CMK (cell line): ENCODE data around the gene ZBTB45.
A peak's percentile ranks its signal among the peaks of the same experiment; 100 is the strongest.

Source experiments
- DNase-seq: peaks from one replicate; pipeline ENCODE4 v3.0.0-alpha.2; 2010; ENCODE audit warnings: low read depth

ZBTB45 gene

DNA sequence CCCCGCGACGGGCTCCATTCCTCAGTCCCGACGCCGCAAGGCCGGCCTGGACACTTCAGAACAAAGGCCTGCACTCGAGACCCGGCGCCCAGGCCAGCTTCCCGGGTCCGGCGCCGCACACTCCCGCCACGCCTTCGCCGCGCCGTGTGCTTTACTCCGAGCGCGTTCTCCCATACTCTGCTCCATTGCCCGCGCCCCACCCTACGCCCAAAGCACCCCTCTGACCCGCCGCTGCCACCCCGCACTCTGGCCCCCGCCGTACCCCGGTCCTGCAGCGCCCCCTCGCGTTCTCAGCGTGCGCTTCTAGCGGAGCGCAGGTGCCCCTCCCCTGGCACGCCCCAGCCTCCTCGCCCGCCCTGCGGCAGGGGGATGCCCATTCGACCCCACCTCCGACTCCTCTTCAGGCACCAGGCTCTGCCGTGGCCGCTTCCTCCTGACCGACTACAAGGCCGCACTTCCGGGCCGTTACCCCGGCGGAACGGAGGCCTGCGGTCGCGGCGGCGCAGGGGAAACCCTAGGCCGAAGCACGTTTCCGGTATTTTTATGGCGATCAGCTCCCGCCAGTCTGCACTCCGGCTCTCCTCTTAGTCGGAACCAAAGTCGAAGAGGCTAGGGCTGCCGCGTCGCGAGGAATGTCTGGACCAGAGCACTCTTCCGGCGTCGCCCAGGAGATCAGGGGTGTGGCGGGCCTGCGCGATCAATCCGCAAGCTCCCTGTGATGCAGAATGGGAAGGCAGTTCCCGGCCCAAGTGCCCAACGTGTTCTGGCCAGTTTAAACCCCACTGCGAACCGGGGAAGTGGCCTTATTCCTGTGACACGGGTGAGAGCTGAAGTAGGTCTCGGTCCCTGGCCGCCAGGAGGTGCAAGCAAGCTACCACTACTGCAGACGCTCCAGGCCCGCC is at the start of gene ZBTB45:
TSS of gene ZBTB45 (minus strand) at position 456 of the 902 bp plus-strand sequence. CDS start 2,137 bp downstream, outside the sequence.
- peak; percentile 98 for DNase-seq

DNA sequence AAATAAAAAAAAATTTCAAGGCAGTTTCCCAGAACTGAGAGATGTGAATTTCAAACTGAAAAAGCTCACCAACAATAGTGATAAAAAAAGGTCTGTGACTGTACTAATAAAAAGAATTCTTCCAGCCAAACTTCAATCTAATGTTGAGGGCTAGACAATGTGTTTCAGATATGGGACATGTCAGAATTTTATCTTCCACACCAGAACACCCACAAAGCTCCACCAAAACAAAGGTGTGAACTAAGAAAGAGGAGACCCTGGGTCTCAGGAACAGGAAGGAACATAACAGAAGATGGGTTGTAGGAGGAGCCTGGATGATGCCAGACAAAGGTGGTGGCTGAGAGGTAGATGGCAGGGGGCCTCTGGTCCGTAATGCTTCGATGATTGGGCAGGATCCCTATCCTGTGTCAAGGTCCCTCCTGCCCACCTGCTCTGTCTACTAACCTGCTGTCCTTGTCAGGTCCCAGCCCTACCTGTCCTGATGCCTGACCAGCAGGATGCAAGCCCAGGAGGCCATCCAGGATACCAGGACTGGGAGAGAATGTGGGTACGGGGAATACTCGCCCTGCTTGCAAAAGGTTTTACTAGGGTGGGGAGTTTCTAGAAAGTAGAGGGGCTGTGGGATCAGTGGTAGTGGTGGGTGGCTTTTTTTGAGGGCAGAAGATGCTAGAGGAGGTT is 49.0 kb upstream of the ZBTB45 start:
- no peak for DNase-seq

DNA sequence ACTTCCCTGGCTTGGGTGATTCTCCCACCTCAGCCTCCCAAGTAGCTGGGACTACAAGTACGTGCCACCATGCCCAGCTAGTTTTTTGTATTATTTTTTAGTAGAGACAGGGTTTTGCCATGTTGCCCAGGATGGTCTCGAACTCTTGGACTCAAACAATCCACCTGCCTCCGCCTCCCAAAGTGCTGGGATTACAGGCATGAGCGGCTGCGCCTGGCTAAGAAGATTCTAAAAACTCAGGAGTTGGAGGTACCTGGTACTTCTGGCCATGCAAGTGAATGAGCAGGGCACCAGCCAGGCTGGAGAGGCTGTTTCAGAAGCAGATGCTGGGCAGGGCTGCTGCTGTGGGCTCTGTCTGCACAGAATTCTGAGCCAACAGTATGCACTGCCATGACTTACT is 47.4 kb upstream of the ZBTB45 start:
- no peak for DNase-seq

DNA sequence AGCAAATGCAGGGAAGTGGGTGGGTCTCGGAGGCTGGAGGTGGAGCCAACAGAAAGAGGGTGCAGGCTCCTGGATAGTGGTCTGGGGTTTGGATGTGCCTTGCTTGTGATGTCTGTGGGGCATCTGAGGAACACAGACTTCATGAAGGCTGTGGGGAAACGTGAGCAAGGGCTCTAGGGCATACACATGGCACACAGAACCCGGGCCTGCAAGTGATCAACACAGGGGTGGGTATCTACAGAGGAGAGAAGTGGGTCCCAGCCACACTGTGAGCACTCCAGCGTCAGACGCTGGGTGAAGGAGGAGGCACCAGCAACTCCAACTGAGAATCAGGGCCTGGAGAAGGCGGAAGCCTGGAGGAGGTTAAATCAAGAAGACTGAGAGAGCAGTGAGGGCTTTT is 44.2 kb upstream of the ZBTB45 start:
- no peak for DNase-seq

DNA sequence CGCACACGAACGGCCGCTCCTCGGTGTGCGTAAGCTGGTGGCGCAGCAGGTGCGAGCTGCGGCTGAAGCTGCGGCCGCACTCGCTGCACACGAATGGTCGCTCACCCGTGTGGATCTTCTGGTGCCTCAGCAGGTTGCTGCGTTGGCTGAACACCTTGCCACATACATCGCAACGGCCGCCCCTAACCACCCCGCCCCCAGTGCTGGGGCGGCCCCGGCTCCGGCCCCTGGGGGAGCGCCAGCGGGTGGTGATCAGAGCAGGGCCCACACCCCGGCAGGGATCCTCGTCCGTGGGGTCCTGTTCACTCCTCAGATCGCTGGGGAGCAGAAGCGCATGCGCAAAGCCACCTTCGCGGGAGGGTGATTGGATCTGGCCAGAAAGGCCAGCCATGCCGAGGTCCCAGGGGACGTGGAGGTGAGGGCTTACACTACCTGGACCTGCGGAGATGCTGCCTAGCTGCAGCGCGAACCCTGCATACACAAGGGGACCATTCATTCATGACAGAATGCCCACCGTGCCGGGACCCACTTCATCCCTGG is 43.5 kb upstream of the ZBTB45 start:
- DNase-seq, result no peak

DNA sequence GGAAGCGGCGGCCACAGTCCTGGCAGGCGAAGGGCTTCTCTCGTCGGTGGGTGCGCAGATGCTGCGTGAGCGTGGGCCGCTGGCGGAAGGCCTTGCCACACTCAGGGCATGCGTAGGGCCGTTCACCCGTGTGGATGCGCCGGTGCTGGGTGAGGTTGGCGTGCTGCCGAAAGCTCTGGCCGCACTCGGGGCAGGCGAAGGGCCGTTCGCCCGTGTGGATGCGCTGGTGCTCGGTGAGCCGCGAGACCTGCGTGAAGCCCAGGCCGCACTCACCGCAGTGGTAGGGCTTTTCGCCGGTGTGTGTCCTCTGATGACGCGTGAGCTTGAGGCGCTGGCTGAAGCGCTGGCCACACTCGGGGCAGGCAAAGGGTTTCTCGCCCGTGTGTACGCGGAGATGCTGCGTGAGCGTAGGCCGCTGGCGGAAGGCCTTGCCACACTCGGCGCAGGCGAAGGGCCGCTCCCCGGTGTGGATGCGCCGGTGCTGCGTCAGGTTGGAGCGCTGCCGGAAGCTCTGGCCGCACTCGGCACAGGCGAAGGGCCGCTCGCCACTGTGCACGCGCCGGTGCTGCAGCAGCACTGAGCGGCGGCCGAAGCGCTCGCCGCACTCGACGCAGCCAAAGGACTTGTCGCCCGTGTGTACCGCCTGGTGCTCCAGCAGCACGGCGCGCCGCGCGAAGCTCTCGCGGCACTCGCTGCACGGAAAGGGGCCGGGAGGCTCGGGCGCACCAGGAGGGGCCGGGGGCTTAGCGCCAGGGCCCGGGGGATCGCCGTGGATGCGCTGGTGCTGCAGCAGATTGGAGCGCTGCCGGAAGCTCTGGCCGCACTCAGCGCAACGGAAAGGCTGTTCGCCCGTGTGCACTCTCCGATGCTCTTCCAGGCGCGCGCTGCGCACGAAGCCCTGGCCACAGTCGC is 42.8 kb upstream of the ZBTB45 start:
- no peak for DNase-seq

DNA sequence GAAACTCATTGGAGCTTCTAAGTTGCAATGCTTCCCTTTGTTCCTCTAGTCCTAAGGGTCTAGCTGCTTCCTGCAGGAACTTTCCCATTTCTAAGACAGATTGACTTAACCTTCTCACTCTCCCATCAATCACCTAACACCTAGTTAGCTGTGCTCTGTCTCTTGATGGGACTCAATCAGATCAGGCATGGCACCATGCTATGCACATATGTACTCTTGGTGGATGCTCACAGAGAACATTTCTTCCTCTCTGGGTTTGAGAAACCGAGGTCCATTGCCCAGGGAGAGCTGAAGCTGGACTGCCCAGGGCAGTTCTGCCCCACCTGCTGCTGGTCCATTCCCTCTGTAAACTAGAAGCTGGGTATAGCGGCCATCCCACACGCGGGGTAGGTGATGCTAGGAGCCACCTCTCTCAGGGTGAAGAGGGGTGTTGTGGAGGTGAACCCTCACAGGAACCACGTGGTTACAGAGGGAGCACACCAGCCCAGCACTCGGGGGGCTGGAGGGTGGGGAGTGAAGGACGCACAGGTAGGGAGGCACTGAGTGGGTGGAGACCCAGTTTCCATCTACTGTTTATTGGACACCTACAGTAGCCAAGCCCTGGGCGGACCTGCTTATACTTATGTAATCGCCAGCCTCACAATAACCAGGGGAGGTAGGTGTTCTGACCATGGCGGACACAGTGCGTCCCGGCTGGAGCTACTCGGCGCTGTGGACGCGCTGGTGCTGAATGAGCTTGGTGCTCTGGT is 41.9 kb upstream of the ZBTB45 start:
- no peak for DNase-seq

DNA sequence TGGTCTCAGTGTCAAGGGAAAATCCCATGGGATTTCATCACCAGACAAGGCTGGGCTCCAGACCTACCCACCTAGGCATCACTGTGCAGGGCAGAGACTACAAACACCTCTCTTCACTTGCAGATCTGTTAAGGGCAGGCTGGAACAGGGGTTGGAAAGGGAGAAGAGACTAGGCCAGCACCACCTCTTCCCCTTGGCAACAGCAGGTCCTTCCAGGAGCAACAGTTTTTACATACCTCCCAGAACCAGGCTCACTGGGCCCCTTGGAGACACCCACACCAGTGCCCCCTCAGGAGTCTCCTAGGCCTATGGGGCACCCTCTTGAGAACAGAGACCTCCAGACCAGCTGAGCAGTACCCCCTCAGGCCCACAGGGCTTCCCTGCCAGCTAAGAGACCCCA is 41.3 kb upstream of the ZBTB45 start:
- no peak for DNase-seq

DNA sequence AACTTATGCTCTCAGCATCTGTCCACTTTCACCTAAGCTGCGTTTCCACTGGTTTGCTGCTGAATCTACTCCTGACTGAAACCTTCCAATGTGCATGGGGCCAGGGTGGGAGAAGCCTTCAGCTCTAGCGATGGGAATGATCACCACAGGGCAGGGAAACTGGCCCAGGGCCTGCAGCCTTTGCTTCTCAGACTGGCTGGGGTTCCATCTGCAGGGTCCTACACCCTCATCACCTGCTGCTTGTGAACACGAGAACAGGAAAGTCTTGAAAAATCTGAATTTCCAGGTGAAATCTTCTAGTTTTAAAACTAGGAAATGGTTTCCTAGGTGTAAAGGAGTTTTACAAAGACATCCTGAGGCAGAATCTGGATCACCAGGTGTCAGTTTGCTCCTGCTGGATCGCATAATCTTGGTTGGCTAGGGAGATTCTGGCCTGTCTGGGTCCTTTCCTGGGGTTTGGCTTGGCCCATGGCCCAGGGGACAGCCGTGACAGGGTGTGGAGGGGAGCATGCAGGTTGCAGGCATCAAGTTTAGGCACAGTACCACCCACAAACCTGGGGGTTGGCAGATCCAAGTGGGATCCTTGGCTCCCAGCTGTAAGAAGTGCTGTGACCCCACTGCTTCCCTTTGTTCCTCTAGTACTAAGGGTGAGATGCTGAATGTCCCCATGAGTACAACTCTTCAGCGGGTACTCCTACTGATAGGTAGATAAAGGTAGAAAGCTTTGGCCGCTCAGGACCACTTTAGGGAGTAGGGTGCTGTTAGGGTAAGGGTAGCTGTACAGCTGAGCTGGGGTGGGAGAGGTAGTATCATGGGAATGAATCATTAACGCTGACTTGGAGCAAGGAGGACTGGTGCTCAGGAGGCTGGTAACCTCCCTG is 40.6 kb upstream of the ZBTB45 start:
- no peak for DNase-seq

DNA sequence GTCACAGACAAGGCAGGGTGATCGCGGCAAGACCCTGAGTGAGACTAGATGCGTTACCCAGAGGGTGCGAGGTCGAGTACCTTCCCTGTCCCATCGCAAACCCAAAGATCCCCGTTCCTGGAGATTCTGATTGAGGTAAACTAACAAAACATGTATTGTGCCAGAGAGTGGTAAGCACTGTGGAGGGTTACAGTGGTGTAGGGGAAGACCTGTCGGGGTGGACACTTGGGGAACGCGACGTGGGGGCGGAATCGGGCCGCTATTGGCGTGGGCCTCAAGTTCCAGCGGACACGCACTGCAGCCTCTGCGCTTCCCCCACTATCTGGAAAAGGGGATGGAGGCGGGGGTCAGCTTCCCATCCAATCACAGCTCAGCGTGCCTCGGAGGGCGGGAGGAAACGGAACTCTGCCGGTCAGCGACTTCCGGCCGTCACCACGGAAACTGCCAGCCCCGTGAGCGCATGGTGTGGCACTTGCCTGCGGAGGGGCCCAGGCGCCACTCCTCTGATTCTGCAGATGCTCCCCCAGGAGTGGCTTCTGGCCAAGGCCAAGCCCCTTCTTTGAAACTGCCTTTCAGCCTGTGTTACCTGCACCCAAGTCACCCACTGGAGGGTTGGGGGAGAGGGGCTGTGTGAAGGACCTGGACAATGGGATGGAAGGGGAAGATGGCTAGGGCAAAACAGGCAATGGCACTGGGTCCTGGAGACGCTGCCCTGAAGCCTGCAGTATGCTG is 39.8 kb upstream of the ZBTB45 start:
- peak; percentile 98 for DNase-seq

DNA sequence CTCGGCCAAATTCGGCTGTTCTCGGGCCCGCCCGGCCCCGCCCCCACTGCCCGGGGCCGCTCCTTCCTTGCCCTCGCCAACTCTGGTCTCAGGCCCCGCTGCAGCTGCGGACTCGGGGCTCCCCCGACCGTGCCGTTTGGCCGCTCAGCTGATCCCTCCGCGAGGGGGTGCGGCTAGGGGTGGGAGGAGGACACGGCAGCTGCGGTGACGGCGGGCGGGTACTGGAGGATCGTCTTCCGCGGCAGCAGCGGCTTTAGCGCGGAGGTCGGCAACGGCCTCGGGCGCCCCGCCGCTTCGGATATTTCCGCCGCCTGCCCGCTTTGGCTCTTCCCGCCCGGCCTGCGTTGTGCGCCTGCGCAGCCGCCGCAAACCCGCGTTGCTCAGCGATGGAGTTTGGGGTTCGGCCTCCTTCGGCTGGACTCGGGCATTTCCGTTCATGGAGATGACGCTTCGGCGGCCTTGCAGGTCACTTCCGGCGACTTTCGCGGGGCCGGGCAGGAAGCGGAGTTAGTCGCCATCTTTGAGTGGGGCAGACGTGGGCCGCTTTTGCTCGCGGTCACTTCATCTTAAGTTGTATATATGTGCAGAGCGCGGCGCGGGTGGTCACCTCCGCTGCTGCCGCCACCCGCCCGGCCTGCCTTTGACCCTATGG is 39.1 kb upstream of the ZBTB45 start:
- DNase-seq, result peak; percentile 98

DNA sequence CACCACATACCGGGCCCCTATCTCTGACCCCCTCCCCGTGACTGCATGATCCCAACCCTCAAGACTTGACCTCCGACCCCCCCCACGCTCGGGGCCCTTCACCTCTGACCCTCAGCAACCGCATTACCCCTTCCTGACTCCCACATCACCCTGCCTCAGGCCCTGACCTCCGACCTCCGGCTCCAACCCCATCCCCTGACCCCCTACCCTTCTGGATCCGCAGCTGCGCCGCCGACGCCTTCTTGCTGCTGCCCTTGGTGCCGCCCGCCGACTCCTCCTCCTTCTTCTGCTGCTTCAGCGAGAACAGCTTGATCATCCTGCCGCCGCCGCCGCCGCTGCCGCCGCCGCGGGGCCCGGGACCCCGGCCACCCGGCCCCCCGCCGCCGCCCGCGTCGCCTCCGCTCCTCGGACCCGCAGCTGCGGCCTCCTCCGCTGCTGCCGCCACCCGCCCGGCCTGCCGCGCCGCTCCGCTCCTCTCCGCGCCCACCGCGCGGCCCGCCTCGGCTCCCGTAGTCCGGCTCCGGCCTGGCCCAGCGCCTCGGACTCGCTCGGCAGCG is 38.5 kb upstream of the ZBTB45 start, which contains the start of gene UBE2M:
TSS of gene UBE2M (minus strand) at position 546 of the 557 bp plus-strand sequence. CDS start at position 316, 230 bp downstream.
- no peak for DNase-seq

DNA sequence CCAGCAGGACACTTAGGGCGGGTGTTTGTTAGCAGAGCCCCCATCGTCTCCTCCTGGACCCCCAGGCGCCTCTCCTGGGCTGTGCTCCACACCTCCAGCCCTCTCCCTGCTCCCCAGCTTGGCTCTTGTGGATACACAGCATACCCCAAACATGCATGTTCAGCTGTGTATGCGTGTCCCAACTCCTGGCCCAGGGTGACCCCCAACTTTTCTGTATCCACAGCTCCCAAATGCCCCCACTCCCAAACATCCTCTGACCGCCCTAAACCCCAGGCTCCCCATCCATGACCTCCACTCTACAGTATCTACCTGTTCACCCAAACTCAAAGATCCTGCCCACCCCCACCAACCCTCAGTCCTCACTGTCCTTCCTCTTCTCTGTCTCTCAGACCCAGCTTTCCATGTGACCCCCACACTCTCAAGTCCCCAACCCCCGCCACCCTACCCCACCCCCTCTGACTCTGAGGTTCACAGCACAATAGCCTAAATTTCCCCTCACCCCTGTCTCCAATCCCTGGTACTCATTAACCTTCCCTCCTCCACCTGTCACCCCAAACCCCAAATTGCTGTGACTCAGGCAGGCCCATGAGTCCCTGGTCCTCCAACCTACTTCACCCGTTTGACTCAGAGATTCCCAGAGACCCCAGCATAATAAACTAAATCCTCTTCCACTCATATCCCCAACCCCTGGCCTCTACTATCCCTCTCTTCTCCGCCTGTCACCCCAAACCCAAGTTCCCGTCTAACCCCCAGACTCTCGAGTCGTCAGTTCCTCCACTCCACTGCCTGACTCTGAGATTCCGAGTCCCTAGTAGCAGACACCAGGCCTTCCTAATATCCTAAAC is 37.8 kb upstream of the ZBTB45 start:
- no peak for DNase-seq

DNA sequence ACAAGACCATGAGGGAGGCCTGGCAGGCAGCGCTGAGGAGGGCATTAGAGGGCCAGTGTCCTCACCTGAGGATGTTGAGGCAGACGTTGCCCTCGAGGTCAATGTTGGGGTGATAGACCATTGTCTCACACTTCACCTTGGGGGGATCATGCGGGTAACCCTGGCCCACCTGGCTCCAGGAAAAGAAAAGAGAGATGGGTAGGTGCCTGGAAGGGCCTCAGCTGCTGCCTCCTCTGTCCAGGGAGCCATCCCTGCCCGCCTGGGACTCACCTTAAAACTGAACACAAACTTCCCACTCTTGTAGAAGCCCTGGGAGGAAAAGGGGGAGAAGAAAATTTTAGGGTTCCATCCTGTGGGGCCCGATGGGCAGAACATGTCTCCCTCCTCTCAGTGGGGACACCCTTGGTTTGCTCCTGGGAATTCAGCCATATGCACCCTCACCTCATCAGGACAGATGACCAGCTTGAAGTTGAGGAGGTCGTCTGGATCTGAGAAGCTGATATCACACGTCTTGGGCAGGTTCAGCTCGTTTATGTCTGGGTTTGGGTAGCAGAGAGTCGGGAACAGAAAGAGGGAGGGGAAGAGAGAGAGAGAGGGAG is 37.1 kb upstream of the ZBTB45 start:
- no peak for DNase-seq

DNA sequence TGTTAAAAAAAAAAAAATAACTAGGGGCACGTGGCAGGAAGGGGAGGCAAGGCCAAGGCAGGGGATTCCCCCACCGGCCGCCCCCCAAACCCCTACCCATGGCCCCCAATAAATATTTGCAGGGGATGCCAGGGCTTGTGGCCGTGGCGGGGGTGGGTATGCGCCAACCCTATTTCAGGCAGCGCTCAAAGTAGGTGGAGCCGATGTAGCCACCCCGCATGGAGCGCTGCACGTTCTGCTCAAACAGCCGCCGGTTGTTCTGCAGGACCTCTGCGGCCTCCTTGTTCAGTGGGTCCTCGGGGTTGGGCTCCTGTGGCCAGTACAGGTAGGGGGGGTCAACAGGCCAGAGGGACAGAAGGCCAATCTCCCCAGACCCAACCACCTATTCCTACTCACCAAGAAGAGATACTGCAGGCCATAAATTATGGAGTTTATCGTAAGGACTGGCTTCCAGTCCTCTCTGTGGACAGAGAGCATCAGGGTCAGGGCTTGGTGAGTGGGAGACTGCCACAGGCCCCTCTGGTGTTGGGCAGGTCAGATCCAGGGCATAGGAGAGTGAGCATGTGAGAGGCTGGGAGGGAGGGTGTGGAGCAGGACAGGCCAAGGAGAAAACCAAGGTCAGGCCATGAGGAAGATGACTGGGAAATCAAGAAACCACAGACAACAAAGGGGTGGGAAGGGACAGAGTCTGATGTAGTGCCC is 36.5 kb upstream of the ZBTB45 start:
- no peak for DNase-seq

DNA sequence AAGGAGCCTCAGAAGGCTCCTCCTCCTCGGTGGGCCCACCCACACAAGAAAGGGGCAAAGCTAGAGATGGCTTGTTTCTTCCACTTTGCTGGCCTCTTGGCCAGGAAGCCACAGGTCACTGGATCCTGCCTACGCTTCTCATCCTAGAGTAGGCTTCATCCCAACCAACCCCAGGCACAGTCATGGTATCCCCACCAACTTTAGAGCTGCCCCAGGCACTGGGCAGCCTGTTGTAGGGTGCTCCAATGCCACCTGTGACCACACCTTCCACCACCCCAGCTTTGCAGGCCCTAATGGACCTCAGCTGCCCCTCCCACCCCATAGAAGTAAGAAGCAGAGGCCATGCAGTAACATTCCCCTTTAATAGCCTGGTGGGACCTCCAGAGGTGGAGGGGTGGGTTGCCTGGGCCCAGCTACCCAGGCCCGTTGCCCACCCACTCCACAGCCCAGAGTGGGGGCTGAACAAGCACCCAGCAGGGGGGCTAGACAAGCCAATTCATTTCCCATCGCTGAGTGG is 35.8 kb upstream of the ZBTB45 start:
- no peak for DNase-seq
